ENCODE data around the gene BARHL1.

DNA sequence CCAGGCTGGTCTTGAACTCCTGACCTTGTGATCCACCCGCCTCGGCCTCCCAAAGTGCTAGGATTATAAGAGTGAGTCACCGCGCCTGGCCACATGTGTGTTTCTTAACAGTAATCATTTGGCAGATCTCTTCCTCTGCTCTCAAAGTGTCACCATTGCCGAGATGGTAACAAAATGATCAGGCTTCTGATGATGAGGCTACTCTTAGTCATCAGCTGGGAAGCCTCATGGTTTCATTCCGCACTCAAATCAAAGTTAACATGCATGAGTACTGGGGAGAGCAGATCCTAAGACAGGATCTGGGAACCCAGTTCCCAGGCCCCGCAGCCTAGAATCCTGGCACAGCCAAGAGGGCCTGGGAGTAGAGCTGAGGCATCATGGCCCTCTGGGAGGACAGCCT is 27.4 kb downstream of the BARHL1 start:
- TF ChIP-seq, protein P1, sequence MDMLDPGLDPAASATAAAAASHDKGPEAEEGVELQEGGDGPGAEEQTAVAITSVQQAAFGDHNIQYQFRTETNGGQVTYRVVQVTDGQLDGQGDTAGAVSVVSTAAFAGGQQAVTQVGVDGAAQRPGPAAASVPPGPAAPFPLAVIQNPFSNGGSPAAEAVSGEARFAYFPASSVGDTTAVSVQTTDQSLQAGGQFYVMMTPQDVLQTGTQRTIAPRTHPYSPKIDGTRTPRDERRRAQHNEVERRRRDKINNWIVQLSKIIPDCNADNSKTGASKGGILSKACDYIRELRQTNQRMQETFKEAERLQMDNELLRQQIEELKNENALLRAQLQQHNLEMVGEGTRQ (IDR thresholded peaks at IDR 0.05; ENCODE audit: low read depth, low read length): peak; percentile 26; the same call in 1 of the 2 replicates
- no peak for TF ChIP-seq CTCF (conservative IDR thresholded peaks at IDR 0.05; ENCODE audit: low read depth, low read length)

All from IMR-90 (cell line).